MCF 10A (cell line): Measurements from ENCODE around the gene GBP2. TPM values are rescaled to one million over a fixed set of nuclear protein-coding genes. Genes with fewer than 3 reads are reported as not detected.

Source experiments
- BruUV-seq: library from RNA; stranded (reverse); fragments of 400-500 nt; replicated peaks from 2 replicates; lab custom pipeline; 2021; lab: Mats Ljungman, UMichigan
- CTCF ChIA-PET: fragments of 300-600 bp; sonication (Branson Sonifier 250); formaldehyde crosslinking; extraction: SDS; loops from one replicate; lab custom pipeline; 2021; ENCODE audit warnings: antibody characterized with exemption, inconsistent platforms; lab: Yijun Ruan, JAX
- POLR2A ChIA-PET: fragments of 300-600, 350-650 bp; sonication (Branson Sonifier 250); formaldehyde crosslinking; extraction: SDS; loops from one replicate; lab custom pipeline; 2020; ENCODE audit warnings: antibody characterized with exemption, inconsistent platforms; lab: Yijun Ruan, JAX
- DNase-seq: peaks from one replicate; pipeline ENCODE4 v3.0.0-alpha.2; 2018; ENCODE audit not compliant: unreplicated experiment
- H3K27ac Mint-ChIP-seq: one replicate; pipeline ENCODE4 v1.8.0; 2022; ENCODE audit warnings: mild to moderate bottlenecking, low read depth, mixed read lengths; ENCODE audit not compliant: unreplicated experiment
- H3K27me3 Mint-ChIP-seq: one replicate; pipeline ENCODE4 v1.8.0; 2022; ENCODE audit warnings: mixed read lengths; ENCODE audit not compliant: insufficient read depth, unreplicated experiment
- H3K36me3 Mint-ChIP-seq: one replicate; pipeline ENCODE4 v1.8.0; 2022; ENCODE audit warnings: mild to moderate bottlenecking, moderate library complexity, mixed read lengths; ENCODE audit not compliant: insufficient read depth, unreplicated experiment
- H3K4me1 Mint-ChIP-seq: one replicate; pipeline ENCODE4 v1.8.0; 2022; ENCODE audit warnings: mixed read lengths; ENCODE audit not compliant: insufficient read depth, unreplicated experiment
- H3K4me3 Mint-ChIP-seq: one replicate; pipeline ENCODE4 v1.8.0; 2022; ENCODE audit warnings: mild to moderate bottlenecking, moderate library complexity, mixed read lengths; ENCODE audit not compliant: unreplicated experiment
- H3K9me3 Mint-ChIP-seq: one replicate; pipeline ENCODE4 v1.8.0; 2022; ENCODE audit warnings: mixed read lengths; ENCODE audit not compliant: unreplicated experiment
- intact Hi-C: fragments of 100-400 bp; cut with micrococcal nuclease; formaldehyde crosslinking; loops from 2 replicates; pipeline ENCODE4 v1.14.1; 2022
- total RNA-seq: library from RNA; stranded (reverse); gene quantifications from 2 replicates; pipeline ENCODE4 v1.2.3, GENCODE V29; 2022
- TF ChIP-seq, protein P1 (sequence below): fragments of 200-600 bp; IDR thresholded peaks from one replicate; pipeline ENCODE4 v1.8.0; 2022; ENCODE audit warnings: antibody characterized with exemption, mild to moderate bottlenecking; ENCODE audit not compliant: unreplicated experiment

Gene GBP2
- total RNA-seq, 1 experiment from 2014 or later, result 2.2 TPM

DNA sequence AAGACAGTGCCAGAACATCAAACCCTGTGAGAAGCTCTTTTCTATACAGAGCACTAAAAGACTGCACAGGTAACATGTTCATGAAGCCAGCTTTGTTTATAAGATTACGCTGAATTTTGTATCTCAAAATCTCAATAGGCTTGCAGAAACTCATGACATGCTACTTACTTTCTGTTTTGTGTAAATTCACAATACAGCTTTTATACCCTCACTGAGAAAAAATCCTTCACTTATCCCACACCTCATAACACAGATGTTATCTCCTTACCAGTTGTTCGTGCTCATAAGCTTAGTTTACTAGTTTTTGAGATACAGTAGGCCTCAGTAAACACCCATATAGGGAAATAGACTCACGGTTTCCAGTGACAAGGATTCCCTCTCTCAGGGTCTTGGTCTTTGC lies 24.1 kb upstream of the GBP2 start:
- TF ChIP-seq, protein P1, sequence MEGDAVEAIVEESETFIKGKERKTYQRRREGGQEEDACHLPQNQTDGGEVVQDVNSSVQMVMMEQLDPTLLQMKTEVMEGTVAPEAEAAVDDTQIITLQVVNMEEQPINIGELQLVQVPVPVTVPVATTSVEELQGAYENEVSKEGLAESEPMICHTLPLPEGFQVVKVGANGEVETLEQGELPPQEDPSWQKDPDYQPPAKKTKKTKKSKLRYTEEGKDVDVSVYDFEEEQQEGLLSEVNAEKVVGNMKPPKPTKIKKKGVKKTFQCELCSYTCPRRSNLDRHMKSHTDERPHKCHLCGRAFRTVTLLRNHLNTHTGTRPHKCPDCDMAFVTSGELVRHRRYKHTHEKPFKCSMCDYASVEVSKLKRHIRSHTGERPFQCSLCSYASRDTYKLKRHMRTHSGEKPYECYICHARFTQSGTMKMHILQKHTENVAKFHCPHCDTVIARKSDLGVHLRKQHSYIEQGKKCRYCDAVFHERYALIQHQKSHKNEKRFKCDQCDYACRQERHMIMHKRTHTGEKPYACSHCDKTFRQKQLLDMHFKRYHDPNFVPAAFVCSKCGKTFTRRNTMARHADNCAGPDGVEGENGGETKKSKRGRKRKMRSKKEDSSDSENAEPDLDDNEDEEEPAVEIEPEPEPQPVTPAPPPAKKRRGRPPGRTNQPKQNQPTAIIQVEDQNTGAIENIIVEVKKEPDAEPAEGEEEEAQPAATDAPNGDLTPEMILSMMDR, result no peak
- BruUV-seq, result no TSS peak
- Mint-ChIP-seq H3K9me3 (no peaks in the 10 kb centered on the region), H3K4me3 (no peak overlapping the region), H3K36me3 (no peaks in the 10 kb centered on the region), H3K4me1 (no peaks in the 10 kb centered on the region), H3K27me3 (no peaks in the 10 kb centered on the region), H3K27ac (no peak overlapping the region)
- ChIA-PET CTCF (interaction anchor here (0.6 to 2.3 kb wide), 6 partner anchors 63 to 284 kb away, joined by 3 to 12 read pairs (median 3); no protein-coding TSS in a partner anchor), POLR2A (no interaction called here)
- intact Hi-C loops, result loop anchor here (2.0 kb wide), 1 partner anchor 65 kb away; no protein-coding TSS in a partner anchor
- no peak for DNase-seq

DNA sequence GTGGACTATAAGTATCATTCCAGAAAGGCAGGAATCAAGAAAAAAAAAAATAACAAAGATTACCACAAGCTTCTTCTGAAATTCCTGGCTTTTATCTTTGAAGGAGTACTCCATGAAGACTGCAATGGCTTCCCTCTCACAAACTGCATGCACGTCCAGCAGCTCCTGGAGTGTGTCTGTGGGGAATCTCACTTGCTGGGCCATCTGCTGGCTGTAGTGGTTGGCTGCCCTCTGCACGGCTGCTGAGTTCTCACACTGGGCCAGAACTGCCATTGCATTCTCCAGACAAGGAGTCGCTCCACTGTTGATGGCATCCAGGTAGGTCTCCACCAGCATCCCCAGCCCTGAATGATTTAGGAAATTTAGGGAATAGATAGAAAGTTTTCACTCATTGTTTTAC lies 23.3 kb upstream of the GBP2 start:
- ChIA-PET CTCF (interaction anchor here (0.6 to 2.3 kb wide), 4 partner anchors 64 to 209 kb away, joined by 3 to 12 read pairs (median 3); no protein-coding TSS in a partner anchor), POLR2A (no interaction called here)
- H3K27me3 Mint-ChIP-seq, result no peaks in the 10 kb centered on the region
- H3K4me1 Mint-ChIP-seq, result no peaks in the 10 kb centered on the region
- no peaks in the 10 kb centered on the region for H3K9me3 Mint-ChIP-seq
- no peaks in the 10 kb centered on the region for H3K36me3 Mint-ChIP-seq
- TF ChIP-seq, protein P1, result no peak
- no peak for DNase-seq
- BruUV-seq, result no TSS peak
- H3K4me3 Mint-ChIP-seq, result no peak overlapping the region
- H3K27ac Mint-ChIP-seq, result no peak overlapping the region
- intact Hi-C loops, result loop anchor here (2.0 kb wide), 1 partner anchor 64 kb away; no protein-coding TSS in a partner anchor

DNA sequence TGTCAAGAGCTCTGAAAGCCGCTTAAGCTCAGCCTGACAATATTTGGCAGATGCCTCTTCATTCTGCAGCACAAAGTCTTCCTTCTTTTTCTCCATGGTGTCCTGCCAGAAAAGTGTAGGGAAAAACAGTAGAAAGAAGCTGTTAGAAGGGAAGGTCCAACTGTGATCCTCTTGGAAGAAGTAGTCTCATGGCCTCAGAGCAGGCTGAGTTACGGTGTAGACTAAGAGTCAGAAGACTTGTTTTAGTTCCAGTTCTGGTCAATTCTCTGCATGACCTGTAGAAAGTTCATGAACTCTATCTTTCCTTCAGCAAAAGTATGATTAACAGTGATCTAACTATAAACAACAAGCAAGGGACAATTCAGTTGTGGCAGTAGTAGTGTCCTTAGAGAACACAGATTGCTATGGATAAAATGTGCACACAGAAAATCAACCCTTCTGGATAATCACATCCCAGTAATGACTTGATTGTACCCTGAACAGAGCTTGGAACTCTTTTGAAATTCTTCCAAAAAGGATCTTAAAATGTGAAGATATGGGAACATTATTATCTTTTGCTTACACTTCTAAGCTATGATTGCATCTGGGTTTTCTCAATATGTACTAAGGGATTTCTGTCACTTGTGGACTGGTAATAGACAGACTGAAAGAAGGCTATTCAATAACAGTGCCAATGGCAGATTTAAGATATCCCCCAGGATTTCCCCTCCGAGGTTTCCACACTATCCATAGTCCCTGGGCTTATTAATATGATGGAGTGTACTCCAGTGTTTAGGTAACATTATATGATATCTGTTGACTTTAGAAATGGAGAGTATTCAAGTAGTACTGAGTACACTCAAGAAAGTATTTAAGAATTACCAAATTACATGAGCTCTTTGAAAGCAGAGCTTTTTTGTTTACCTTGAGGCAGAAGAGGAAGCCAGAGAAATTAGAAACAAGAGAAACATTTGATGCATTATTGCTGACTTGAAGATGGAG lies 22.1 kb upstream of the GBP2 start:
- CTCF ChIA-PET, result interaction anchor here (0.6 to 2.3 kb wide), 4 partner anchors 37 to 150 kb away, joined by 3 to 12 read pairs (median 3); no protein-coding TSS in a partner anchor
- TF ChIP-seq, protein P1, result no peak
- H3K4me3 Mint-ChIP-seq, result no peak overlapping the region
- H3K27ac Mint-ChIP-seq, result no peak overlapping the region
- no peaks in the 10 kb centered on the region for H3K27me3 Mint-ChIP-seq
- intact Hi-C loops, result loop anchor here (2.0 kb wide), 1 partner anchor 63 kb away; no protein-coding TSS in a partner anchor
- DNase-seq, result no peak
- BruUV-seq, result no TSS peak
- POLR2A ChIA-PET, result no interaction called here
- H3K4me1 Mint-ChIP-seq, result no peaks in the 10 kb centered on the region
- H3K9me3 Mint-ChIP-seq, result no peaks in the 10 kb centered on the region
- no peaks in the 10 kb centered on the region for H3K36me3 Mint-ChIP-seq

DNA sequence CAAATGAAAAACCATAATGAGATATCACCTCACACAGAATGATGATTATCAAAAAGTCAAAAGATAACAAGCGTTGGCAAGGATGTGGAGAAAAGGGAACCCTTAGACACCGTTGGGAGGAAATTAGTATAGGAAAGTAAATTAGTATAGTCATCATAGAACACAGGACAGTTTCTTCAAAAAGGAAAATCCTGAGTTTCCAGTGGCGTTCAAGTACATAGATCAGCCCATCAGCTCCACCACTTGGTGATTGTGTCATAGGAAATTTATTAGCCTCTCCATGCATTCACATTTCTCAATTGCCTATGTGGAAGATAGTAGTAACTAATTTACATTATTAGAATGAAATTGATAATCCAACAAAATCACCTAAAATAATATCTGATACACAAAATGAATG lies 20.8 kb upstream of the GBP2 start:
- intact Hi-C loops, result no loop called here
- Mint-ChIP-seq H3K27me3 (no peaks in the 10 kb centered on the region), H3K4me3 (no peak overlapping the region), H3K4me1 (no peaks in the 10 kb centered on the region), H3K36me3 (no peaks in the 10 kb centered on the region), H3K27ac (no peak overlapping the region), H3K9me3 (no peaks in the 10 kb centered on the region)
- DNase-seq, result no peak
- ChIA-PET CTCF (no interaction called here), POLR2A (no interaction called here)
- TF ChIP-seq, protein P1, result no peak
- BruUV-seq, result no TSS peak
